Measurements from ENCODE around the gene OLFM2. TPM values are rescaled to one million over a fixed set of nuclear protein-coding genes. Genes with fewer than 3 reads are reported as not detected.
"Not testable (repeated sequence)": the region's sequence is repeated elsewhere in the genome, so short reads cannot be mapped to it uniquely, and the experiment has no call there.

The OLFM2 gene
- polyA plus RNA-seq, 4 donors = 16.2 to 22.5 (median 21.5) TPM

GRCh38 chr19:9945319-9945966, 9.1 kb upstream of the OLFM2 start:
- DNase-seq (ENCODE audit: low read depth in 4 of 4, low spot score in 2 of 4) = peak in 1 of 4 donors; percentile 23

- DNase-seq (ENCODE audit: low read depth in 4 of 4, low spot score in 2 of 4) = no peak
These were observed 7.4 kb upstream of the OLFM2 start for GRCh38 chr19:9943744-9944143.

DNA sequence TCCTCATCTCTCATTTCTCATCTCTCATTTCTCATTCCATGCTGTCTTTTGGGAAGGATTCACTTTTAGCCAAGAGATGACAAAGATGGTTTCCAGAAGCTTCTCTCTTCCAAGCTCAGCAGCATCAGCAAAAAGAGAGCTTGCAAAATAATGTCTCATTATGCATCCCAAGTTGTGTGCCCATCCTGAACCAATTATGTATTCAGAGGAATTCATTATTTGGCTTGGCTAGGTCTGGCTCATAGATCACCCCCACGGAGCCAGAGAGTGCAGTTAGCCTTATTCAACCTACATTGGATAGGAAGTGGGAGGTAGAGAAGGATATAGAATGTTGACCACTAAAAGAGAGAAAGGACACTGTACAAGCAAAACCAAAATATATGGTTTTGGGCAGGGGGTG, 5.4 kb upstream of the OLFM2 start:
- DNase-seq (ENCODE audit: low read depth in 4 of 4, low spot score in 2 of 4) = no peak

GRCh38 chr19:9941231-9941630, 4.9 kb upstream of the OLFM2 start:
- DNase-seq (ENCODE audit: low read depth in 4 of 4, low spot score in 2 of 4) = no peak

GRCh38 chr19:9940778-9941177, 4.5 kb upstream of the OLFM2 start:
- no peak for DNase-seq (ENCODE audit: low read depth in 4 of 4, low spot score in 2 of 4)

- no peak for DNase-seq (ENCODE audit: low read depth in 4 of 4, low spot score in 2 of 4)
These were observed 3.1 kb upstream of the OLFM2 start for GRCh38 chr19:9939301-9939913.

- DNase-seq (ENCODE audit: low read depth in 4 of 4, low spot score in 2 of 4) = no peak
These were observed 691 bp upstream of the OLFM2 start for GRCh38 chr19:9937001-9937411.

- no peak for DNase-seq (ENCODE audit: low read depth in 4 of 4, low spot score in 2 of 4)
These were observed 599 bp downstream of the OLFM2 start for GRCh38 chr19:9935506-9936325.

DNA sequence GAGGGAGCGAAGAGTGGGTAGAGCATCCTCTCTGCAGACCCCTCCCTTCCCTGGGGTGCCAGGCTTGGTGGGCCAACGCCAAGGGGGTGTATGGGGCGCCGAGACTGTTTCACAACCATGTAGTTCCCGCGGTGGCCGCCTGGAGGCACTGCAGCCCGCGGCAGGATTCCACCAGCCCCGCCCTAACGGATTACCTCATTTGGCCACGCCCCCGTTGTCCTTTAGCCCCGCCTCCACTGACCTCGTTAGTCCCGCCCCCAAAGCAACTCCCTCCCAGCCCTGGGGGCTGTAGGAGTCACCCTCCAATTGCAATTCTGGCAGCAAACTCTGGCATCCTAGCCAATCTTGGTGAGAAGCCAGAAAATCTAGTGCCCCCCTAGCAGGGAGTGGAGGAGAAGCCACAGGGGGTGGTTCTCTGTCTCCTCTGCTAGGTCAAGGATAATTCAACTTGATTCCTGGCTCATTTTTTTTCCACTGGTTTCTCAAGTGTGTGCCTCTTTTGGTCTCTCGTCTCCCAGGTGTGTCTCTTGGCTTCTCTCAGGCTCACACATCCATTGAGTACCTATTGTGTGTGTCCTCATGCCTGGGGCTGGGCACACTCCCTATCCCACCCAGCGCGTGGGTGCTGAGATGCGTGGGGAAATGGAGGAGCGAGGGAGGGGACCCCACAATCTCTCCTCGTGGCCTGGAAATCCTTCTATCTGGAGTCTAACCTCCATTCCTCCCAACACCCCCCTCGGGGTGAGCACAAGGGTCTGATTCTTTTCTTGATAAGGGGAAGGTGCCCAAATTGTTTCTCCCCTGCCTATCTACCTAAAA, 2.0 kb downstream of the OLFM2 start:
- DNase-seq (ENCODE audit: low read depth in 4 of 4, low spot score in 2 of 4) = no peak

DNA sequence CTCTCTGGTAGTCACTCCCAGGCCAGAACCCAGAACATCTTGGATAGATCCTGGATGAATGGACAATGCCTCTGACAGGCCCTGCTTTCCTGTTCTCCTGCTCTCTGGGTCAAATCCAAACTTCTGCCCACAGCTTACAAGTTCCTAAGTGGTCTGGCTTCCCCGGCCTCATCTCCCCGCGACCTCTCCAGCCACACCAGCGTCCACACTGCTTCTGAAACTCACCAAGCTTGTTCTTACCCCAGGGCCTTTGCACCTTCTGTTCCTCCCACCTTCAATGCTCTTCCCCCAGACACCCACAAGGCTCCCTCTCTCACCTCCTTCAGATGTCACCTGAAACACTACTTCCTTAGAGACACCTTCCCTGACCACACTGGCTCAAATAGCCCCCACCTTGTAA, 3.5 kb downstream of the OLFM2 start:
- no peak for DNase-seq (ENCODE audit: low read depth in 4 of 4, low spot score in 2 of 4)

- DNase-seq (ENCODE audit: low read depth in 4 of 4, low spot score in 2 of 4) = no peak
These were observed 4.7 kb downstream of the OLFM2 start for GRCh38 chr19:9931629-9932028.

DNA sequence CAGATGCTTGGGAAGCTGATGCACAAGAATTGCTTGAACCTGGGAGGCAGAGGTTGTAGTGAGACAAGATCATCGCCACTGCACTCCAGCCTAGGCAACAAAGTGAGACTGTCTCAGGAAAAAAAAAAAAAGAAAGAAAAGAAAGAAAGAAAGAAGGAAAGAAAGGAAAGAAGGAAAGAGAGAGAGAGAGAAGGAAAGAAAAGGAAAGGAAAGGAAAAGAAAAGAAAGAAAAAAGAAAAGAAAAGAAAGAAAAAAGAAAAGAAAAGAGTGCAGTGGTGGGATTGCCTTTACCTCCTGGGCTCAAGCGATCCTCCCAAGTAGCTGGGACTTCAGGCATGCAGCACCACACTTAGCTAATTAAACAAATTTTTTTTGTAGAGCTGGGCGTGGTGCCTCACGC, 12.9 kb downstream of the OLFM2 start:
- no peak for DNase-seq (ENCODE audit: low read depth in 4 of 4, low spot score in 2 of 4)

- DNase-seq (ENCODE audit: low read depth in 4 of 4, low spot score in 2 of 4) = not testable (repeated sequence)
These were observed 13.4 kb downstream of the OLFM2 start for GRCh38 chr19:9922782-9923379.

DNA sequence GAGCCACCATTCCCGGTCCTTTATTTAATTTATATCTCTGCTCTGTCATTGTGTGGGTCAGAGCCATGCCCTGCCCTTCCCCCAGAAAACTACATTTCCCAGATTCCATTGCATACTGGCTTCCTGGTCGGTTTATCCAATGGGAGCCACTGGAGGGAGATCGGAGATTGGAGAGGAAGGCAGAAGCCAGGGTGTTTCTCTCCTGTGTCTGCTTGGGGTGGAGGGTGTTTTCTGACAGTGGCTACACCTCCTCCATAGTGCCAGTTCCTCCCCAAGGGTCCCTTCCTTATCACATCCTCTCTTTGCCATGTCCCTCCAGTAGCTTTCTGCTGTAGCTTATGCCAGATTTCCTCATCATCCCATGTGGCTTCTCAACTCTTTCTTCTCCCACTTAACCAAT, 19.0 kb downstream of the OLFM2 start:
- no peak for DNase-seq (ENCODE audit: low read depth in 4 of 4, low spot score in 2 of 4)

DNA sequence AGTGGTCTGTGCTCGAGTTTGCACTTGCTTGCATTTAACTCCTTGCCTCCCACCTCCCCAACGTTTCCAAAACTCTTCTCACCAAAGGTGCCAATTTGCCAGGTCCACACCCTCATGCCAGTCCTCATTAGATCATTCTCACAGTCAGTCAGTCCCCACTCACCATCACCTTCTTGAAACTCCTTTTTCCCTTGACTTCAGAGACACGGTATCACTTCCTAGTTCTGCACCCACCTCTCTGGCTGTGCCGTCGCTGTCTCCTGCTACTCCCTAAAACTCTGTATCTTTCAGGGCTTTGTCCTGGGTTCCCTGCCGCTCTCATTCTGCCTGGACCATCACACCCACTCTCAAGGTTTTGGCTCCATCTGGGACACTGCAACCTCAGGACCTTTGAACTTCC, 19.6 kb downstream of the OLFM2 start:
- no peak for DNase-seq (ENCODE audit: low read depth in 4 of 4, low spot score in 2 of 4)

DNA sequence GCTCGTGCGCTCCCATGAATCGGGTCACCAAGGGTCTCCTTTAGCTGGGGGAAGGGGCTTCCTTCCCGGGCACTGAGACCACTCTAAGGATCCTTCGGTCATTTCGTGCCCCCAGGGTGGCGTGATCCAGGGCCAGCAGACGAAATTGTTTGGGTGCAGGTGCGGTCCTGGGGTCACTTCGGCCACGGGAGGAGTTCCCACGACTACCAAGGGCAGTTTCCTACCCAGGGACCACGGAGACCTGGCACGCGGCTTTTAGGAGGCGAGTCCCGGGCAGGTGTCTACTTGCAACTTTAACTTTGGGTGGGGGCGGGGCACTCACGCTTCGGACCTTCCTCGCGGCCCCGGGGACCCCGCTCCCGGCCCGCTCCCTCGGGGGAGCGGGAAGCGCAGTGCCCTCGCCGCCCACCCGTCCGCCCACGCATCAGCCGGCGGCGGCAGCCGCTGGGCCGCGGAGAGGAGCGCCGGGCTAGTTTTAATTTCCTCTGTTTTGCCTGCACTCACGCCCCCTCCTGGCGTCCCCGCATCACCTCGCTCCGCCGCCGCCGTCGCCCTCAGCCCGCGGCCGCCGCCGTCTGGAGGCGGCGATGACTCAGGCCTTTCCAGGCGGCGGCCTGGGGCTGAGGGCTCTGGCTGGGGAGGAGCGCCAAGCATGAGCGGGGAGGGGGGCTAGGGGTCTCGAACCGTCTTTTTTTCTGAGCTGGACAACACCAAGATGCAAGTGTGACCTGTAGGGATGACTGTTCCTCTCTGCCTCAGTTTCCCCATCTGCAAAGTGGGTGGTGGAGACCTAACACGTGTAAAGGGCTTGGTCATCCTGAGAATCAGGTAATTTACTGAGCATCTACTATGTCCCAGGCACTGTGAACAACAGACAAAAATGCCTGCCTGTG, 21.8 kb downstream of the OLFM2 start:
- peak in 1 of 4 donors; percentile 53 for DNase-seq (ENCODE audit: low read depth in 4 of 4, low spot score in 2 of 4)

DNA sequence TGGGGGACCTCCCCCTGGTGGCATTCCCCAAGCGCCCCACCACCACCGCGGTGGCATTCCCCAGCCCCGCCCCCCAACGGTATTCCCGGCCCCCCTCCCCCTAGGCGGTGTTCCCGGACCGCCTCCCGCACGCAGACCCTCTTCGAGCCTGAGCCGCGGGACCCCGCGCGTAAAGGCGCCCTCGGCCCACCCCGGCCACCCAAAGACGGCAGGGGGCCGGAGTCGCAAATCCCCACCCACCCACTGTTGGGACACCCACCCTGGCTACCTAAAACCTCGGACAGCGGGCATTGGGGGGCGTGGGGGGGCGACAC, 22.4 kb downstream of the OLFM2 start:
- DNase-seq (ENCODE audit: low read depth in 4 of 4, low spot score in 2 of 4) = no peak

- no peak for DNase-seq (ENCODE audit: low read depth in 4 of 4, low spot score in 2 of 4)
These were observed 22.9 kb downstream of the OLFM2 start for GRCh38 chr19:9913237-9914000.

All from left renal cortex interstitium (tissue), 4 donors.